ENCODE measurements around the gene CA9.

Gene CA9

GRCh38 chr9:35651956-35652828 lies 21.5 kb upstream of the CA9 start:
- no peak for DNase-seq

GRCh38 chr9:35652829-35653209 lies 20.9 kb upstream of the CA9 start:
- DNase-seq, result no peak

GRCh38 chr9:35653611-35654010 lies 20.1 kb upstream of the CA9 start:
- no peak for DNase-seq

- no peak for DNase-seq
Measured at GRCh38 chr9:35656348-35656747, 17.4 kb upstream of the CA9 start.

GRCh38 chr9:35656831-35657545 lies 16.7 kb upstream of the CA9 start:
- peak in 2 of 51 donors; percentile 59 to 75 for DNase-seq

- DNase-seq, result peak; percentile 31 to 99 (median 92)
Measured at GRCh38 chr9:35657546-35658136, 16.1 kb upstream of the CA9 start, which contains the start of gene RMRP. Gene RMRP, minus strand, starts transcription at chr9:35658019.

GRCh38 chr9:35658137-35658967 lies 15.4 kb upstream of the CA9 start, which contains the start of gene CCDC107:
Gene CCDC107, plus strand, starts transcription at chr9:35658292. Its CDS starts 88 bp downstream, at chr9:35658380.
- DNase-seq, result peak; percentile 29 to 99 (median 75)

- peak in 8 of 51 donors; percentile 13 to 46 (median 20) for DNase-seq
Measured at GRCh38 chr9:35658968-35659220, 14.8 kb upstream of the CA9 start.

GRCh38 chr9:35659340-35659739 lies 14.4 kb upstream of the CA9 start:
- no peak for DNase-seq

- DNase-seq, result peak in 9 of 51 donors; percentile 2 to 19 (median 12)
Measured at GRCh38 chr9:35660966-35661415, 12.7 kb upstream of the CA9 start.

GRCh38 chr9:35661756-35662350 lies 11.9 kb upstream of the CA9 start:
- DNase-seq, result no peak

GRCh38 chr9:35662437-35662836 lies 11.3 kb upstream of the CA9 start:
- no peak for DNase-seq

- peak in 47 of 51 donors; percentile 14 to 80 (median 54) for DNase-seq
Measured at GRCh38 chr9:35664531-35665470, 8.9 kb upstream of the CA9 start, which contains the start of gene ARHGEF39. Gene ARHGEF39, minus strand, starts transcription at chr9:35665195. Its CDS starts 26 bp downstream, at chr9:35665169.

GRCh38 chr9:35665471-35665818 lies 8.3 kb upstream of the CA9 start:
- DNase-seq, result no peak

GRCh38 chr9:35666045-35666444 lies 7.7 kb upstream of the CA9 start:
- no peak for DNase-seq

- no peak for DNase-seq
Measured at GRCh38 chr9:35666549-35666948, 7.2 kb upstream of the CA9 start.

GRCh38 chr9:35667939-35668338 lies 5.8 kb upstream of the CA9 start:
- DNase-seq, result no peak

- no peak for DNase-seq
Measured at GRCh38 chr9:35669331-35670145, 4.2 kb upstream of the CA9 start.

GRCh38 chr9:35674025-35674361 lies 265 bp downstream of the CA9 start:
- no peak for DNase-seq
